Activated naive CD4-positive, alpha-beta T cell treated with anti-CD3 and anti-CD28 coated beads, Interleukin-2, amount 50 U/mL, for 72 hours (primary cell): Measurements from ENCODE around the gene NEK5. TPM values are rescaled to one million over a fixed set of nuclear protein-coding genes. Genes with fewer than 3 reads are reported as not detected.
"Not testable (repeated sequence)": the region's sequence is repeated elsewhere in the genome, so short reads cannot be mapped to it uniquely, and the experiment has no call there.

Experiments used
- ATAC-seq, 2 donors: fragments of 150-1000 bp; cut with Tn5 transposase; 2 replicates each; pipeline ENCODE4 v1.10.0; 2021; ENCODE audit warnings: mild to moderate bottlenecking in 2 of 2, moderate library complexity in 2 of 2
- DNase-seq, 2 donors: peaks; one replicate each; pipeline ENCODE4 v3.0.0; 2021 to 2022; ENCODE audit warnings: low spot score in 2 of 2
- H3K27ac Mint-ChIP-seq, 2 donors: one replicate each; pipeline ENCODE4 v1.8.0; 2022; ENCODE audit warnings: mild to moderate bottlenecking in 2 of 2, mixed read lengths in 2 of 2
- H3K36me3 Mint-ChIP-seq, 2 donors: one replicate each; pipeline ENCODE4 v1.8.0; 2022; ENCODE audit warnings: mixed read lengths in 2 of 2
- H3K9me3 Mint-ChIP-seq, 2 donors: one replicate each; pipeline ENCODE4 v1.8.0; 2022; ENCODE audit warnings: mixed read lengths in 2 of 2
- total RNA-seq, 2 donors: library from RNA; stranded (reverse); gene quantifications; one replicate each; pipeline ENCODE4 v1.2.3, GENCODE V29; 2022

NEK5 gene, protein sequence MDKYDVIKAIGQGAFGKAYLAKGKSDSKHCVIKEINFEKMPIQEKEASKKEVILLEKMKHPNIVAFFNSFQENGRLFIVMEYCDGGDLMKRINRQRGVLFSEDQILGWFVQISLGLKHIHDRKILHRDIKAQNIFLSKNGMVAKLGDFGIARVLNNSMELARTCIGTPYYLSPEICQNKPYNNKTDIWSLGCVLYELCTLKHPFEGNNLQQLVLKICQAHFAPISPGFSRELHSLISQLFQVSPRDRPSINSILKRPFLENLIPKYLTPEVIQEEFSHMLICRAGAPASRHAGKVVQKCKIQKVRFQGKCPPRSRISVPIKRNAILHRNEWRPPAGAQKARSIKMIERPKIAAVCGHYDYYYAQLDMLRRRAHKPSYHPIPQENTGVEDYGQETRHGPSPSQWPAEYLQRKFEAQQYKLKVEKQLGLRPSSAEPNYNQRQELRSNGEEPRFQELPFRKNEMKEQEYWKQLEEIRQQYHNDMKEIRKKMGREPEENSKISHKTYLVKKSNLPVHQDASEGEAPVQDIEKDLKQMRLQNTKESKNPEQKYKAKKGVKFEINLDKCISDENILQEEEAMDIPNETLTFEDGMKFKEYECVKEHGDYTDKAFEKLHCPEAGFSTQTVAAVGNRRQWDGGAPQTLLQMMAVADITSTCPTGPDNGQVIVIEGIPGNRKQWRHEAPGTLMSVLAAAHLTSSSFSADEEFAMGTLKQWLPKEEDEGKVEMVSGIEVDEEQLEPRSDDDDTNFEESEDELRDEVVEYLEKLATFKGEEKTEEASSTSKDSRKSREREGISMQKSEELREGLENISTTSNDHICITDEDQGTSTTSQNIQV
- under 1 TPM in 1 of 2 donors, not detected in 1; 0.14 TPM for total RNA-seq

DNA sequence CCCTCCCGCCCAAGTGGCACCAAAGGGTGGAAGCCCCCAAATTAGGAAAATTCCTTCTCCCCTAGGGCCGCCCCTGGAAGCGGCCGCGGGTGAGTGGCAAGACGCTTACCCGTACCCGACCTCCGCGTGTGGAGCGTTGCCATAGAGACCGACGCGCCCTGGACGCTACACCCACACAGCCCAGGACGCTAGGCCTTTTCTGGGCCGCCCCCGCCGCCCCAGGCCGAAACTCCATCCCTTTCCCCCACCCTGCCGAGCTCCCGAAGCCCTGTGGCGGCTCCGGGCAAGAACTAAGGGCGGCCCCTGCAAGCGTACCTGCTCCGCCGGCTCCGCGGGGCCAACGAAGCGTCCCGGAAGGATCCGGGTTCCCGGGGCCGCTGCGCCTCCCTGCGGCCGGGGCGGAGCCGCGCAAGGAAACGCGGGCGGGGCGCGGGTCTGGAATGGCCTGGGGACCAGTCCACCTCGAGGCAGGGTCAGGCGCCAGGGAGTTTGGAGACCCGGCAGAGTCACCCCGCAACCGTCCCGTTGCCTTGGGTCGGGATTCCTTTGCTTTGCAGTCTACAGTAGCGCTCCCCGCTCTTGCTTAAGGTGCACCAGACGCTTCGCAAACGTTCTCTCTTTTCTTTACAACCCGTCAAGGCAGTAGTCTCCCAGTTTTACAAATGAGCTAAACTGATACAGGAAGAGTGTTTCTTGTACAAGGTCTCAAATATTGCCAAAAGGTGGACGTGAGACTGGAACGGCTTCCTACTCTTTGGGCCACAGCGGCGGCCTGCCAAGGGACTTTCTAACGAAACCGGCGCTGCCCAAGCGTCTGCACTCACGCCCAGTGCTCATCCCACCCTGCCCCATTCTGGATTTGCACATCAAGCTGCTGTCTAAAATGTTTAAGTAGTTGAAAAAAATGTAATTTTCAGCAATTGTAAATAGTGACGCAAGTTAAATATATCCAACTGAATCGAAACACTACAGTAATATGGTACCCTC is at the start of gene NEK5:
NEK5 (minus strand) TSS at position 360 of the 987 bp plus-strand sequence. CDS start 1,591 bp downstream, outside the sequence.
- ATAC-seq (peak; percentile 83 to 85), DNase-seq (peak; percentile 71 to 72)
- Mint-ChIP-seq H3K27ac (peak within 1 kb of the TSS in 1 of 2 donors; percentile 58), H3K9me3 (no peaks in the 10 kb centered on the region), H3K36me3 (no peaks in the 10 kb centered on the region)

DNA sequence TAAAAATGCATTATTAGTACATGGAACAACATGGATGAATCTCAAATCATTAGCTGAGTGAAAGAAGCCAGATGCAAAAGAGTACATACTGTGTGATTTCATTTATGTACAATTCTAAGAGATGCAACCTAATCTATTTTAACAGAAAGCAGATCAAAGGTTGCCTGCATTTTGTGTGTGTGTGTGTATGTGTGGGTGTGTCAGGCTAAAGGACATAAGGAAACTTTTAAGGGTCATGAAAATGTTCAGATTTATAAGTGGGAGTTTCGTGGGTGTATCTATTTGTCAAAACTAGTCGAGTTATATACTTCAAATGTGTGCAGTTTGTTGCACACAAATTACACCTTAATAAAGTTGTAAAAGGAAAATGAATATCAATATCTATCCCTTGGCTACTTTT is 48.4 kb upstream of the NEK5 start:
- Mint-ChIP-seq H3K36me3 (peaks cover 0 to 5% of the 10 kb centered on the region in 2 donors), H3K27ac (peak overlapping the region in 1 of 2 donors; percentile 47), H3K9me3 (no peaks in the 10 kb centered on the region)
- ATAC-seq (no peak), DNase-seq (no peak)

DNA sequence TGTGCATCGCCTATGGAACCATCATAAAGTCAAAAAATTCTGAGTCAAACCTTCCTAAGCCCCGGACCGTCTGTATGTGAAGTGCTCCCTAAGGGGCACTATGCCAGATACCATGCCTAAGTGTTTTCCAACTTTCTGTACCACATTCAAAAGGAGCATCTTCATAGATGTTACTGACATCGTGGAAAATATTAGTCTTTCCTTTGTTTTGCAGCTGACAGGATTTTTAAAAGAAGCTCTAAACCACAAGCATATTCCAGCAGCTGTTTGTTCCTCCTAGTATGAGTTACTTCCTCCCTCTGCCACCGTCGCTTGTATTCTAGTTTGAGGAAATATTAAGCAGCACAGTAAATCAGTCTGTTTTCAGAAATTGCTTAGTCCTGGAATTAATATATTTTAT is 45.1 kb upstream of the NEK5 start:
- H3K9me3 Mint-ChIP-seq, H3K36me3 Mint-ChIP-seq, DNase-seq: not testable (repeated sequence)
- H3K27ac Mint-ChIP-seq = peak overlapping the region; percentile 36 to 40
- peak; percentile 59 to 72 for ATAC-seq

DNA sequence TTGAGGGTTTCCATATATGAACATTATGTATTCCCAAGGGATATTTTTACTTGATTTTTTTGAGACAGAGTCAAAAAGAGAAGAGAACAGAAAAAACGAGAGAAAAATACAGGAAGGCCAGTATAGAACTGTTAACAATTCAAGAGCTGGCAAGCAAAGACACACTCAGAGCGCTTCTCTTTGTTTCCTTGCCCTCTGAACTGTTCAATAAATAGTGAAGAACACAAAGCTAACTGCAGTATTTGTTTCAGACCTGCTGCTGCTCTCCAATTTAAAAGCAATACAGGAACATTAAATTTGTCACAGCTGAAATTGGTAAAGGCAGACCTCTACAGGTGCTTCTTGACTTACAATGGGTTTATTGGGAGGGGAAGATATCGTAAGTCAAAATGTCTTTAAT is 44.5 kb upstream of the NEK5 start:
- H3K36me3 Mint-ChIP-seq = peaks cover 0 to 5% of the 10 kb centered on the region in 2 donors
- H3K27ac Mint-ChIP-seq = peak overlapping the region in 1 of 2 donors; percentile 40
- ATAC-seq (no peak), DNase-seq (no peak)
- no peaks in the 10 kb centered on the region for H3K9me3 Mint-ChIP-seq

DNA sequence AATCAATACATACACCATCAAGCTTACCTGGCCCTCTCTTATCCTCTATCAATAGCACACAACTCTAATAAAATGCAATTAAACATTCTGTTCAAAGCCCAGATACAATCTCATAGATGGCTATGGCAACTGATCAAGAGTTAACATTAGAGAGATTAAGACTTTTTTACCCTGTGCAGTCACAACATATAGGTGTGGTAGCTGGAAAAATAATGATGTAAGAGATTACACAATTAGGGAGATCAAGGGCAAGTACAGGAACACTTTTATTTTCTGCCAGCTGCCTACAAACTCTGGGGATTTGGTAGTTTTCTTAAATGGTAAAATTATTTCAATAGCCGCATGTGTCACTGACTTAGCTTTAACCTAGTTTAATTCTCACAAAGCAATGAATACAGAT is 42.8 kb upstream of the NEK5 start:
- ATAC-seq, H3K27ac Mint-ChIP-seq, H3K9me3 Mint-ChIP-seq, H3K36me3 Mint-ChIP-seq, DNase-seq: not testable (repeated sequence)

DNA sequence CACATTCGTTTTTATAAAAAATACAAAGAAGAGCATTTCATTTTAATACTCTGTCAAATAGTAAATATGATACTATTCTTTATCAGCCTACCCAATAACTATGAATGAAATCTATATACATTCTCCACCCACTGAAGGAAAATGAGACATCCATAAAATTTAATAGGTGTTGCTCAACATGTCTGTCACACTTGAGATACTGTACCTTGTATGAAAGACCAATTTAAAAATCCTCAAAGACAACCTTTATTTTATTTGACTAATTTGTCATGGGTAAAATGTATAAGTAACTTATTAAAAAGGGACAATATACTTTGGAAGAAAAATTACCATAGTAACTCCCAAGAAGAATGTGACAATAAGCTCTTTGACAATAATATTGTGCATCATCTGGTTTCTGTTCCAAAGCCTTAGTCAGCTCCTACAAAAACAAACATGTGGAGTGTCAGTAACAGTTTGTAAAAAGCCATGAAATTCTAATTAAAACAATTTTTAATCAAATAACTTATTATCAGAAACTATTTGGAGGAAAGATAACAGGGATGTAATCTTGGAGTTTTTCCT is 42.0 kb upstream of the NEK5 start:
- H3K27ac Mint-ChIP-seq, H3K36me3 Mint-ChIP-seq, DNase-seq, H3K9me3 Mint-ChIP-seq, ATAC-seq: not testable (repeated sequence)

DNA sequence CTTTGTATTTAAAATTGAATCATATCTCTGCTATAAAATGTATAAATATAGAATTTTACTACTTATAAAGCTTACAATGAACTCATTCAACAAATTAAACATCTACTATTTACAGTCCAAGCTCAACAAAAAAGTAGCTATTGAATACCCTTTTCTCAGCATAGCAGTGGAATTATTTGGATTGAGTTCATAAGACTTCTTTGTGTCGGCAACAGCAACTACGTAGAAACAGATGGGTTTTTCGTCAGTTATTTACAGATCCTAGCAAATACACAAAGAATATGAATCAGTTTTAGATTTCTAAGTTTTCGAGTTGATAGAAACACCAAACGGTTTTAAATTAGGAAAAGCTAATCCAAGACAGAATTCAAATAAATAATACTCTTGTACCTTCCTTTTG is 41.0 kb upstream of the NEK5 start:
- no peaks in the 10 kb centered on the region for H3K9me3 Mint-ChIP-seq
- no peak for DNase-seq
- H3K36me3 Mint-ChIP-seq = no peaks in the 10 kb centered on the region
- H3K27ac Mint-ChIP-seq = no peak overlapping the region
- no peak for ATAC-seq

DNA sequence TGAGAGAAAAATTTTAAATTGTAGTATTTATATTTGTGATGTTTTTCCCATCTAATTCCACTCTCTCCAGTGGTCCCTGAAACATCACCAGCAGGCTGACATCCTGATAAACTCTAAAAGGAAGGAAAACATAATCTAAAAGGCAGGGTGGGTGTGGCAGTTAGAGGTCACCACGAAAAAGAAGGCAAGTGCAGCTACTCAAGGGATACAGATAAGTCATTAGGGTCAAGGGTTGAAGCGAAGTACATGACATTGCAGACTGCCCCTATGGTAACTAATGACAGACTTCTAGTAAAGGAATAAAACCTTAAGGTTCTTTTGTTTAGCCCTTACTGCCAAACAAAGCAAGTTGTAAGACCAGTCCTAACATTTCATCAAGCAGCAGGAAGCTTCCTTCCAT is 36.5 kb upstream of the NEK5 start:
- no peak for DNase-seq
- Mint-ChIP-seq H3K9me3 (no peaks in the 10 kb centered on the region), H3K36me3 (no peaks in the 10 kb centered on the region), H3K27ac (no peak overlapping the region)
- no peak for ATAC-seq

DNA sequence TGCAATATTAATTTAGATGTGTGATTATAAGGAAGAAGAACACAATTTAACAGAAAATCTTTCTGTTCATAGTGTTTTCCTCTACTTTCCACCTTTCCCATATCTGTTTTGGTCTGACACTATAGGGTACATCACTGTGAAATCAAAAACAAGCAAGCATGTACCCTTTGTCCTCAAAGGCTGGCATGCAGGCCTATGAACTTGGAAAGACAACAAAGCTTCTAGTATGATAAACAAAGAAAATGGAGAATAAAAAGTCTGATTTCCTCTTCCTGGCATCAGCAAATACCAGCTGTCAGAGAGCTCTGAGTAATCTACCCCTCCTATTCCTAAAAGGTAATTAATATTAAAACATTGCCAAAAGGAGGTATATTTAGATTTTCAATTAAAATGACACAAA is 36.1 kb upstream of the NEK5 start:
- H3K36me3 Mint-ChIP-seq = peaks cover under 1 to 1% of the 10 kb centered on the region in 2 donors
- no peak for DNase-seq
- no peak for ATAC-seq

DNA sequence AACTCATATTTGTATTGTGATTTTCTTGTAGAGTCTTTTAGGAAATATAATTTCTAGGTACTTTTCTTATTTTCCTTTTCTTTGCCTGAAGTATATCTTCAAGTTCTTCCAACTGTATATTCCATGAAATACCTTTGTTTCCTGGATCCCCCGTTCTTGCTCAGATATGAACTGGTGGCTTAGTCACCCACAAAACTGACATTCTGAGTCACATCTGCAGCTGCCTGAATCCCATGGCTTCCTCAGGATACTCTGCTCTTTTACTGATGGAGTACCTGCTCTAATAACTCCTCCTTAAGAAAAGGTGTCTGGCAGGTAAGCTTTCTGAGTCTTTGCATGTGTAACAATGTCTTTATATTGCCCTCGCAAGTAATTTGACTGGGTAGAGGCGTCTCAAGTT is 35.0 kb upstream of the NEK5 start:
- H3K27ac Mint-ChIP-seq, ATAC-seq, H3K9me3 Mint-ChIP-seq, H3K36me3 Mint-ChIP-seq, DNase-seq: not testable (repeated sequence)

More for the DNA sequence above, 36.1 kb upstream of the NEK5 start:
- Mint-ChIP-seq H3K27ac (no peak overlapping the region), H3K9me3 (no peaks in the 10 kb centered on the region)

DNA sequence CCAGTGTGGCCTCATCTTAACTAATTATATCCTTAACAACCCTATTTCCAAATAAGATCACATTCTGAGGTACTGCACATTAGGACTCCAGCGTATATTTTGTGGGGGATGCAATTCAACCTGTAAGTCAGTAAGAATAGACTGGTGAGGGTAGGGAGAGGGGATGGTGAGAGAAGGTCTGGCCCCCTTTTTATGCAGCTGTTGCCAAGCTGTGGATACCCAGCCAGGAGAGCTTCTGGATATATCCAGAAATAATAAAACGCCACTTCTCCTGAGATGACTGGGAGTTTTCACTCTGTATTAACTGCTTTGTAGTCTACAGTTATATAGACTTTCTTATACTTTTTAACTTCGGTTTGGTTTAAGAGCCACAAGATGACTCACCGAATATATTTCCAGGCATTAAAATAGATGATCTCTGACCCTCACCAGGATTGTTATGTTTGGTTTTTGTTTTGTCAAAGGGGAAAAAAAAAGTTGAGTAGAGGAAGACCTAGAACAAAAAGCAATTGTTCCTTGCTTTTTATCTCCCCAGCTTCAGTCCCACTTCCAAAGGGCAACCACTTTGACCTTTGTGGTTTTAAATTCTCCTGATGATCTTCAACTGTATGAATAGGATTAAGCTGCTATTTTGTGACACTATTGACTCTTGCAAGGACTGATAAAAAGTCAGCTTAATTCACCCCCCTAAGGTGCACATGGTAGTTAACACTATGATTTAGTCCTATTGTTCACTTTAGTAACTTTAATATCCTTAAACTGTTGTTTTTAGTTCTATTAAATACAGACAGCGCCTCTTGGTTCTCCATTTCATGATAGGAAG is 33.6 kb upstream of the NEK5 start:
- Mint-ChIP-seq H3K27ac (no peak overlapping the region), H3K9me3 (no peaks in the 10 kb centered on the region)

DNA sequence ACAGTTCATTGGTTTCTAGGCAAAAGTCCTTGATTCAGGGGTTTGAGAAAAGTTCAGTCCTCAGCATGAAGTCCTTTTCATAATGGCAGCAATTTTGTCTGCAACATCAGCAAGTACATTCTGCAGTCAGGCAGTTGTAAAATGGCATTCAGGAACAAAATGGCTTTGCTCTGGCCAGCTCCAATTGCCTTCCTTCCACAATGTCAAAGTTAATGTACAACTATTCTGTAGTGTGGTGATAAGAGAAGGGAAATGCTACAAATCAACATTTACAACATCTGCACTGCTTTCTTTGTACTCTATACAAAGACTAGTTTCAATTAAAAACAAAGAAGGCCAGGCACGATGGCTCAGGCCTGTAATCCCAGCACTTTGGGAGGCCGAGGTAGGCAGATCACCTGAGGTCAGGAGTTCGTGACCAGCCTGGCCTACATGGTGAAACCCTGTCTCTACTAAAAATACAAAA is 32.3 kb upstream of the NEK5 start:
- DNase-seq = no peak
- Mint-ChIP-seq H3K27ac (no peak overlapping the region), H3K36me3 (peaks cover 6% of the 10 kb centered on the region in 2 donors), H3K9me3 (no peaks in the 10 kb centered on the region)
- no peak for ATAC-seq

More for the DNA sequence above, 33.6 kb upstream of the NEK5 start:
- peaks cover 6% of the 10 kb centered on the region in 2 donors for H3K36me3 Mint-ChIP-seq
- peak in 1 of 2 donors; percentile 21 for ATAC-seq
- DNase-seq = no peak

DNA sequence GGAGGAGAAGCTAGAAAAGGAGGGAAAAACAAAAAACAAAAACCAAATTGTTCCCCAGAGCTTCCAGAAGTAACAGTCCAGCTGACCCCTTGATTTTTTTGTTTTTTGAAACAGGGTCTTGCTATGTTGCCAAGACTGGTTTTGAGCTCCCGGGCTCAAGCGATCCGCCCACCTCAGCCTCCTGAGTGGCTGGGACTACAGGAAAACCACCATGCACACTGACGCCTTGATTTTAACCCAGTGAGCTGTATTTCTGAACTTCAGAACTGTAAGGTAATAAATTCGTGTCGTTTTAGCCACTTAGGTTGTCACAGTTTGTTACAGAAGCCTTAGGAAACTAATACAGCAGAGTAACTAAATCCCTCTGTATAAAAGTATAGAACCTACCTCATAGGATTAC is 31.6 kb upstream of the NEK5 start:
- no peaks in the 10 kb centered on the region for H3K9me3 Mint-ChIP-seq

DNA sequence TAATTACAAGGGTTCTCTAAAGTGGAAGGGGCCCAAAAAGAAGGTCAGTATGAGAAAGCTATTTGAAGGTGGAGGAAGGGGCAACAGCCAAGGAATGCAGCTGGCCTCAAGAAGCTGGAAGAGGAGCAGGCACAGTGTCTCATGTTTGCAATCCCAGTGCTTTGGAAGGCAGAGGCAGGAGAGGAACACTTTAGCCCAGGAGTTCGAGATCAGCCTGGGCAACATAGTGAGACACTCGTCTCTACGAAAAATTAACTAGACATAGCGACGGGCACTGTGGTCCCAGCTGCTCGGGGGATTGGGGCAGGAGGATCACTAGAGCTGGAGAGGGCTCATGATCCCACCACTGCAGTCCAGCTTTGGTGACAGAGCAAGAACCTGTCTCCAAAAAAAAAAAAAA is 31.2 kb upstream of the NEK5 start:
- ATAC-seq = no peak
- peak overlapping the region in 1 of 2 donors; percentile 1 for H3K27ac Mint-ChIP-seq
- DNase-seq = no peak
- H3K36me3 Mint-ChIP-seq = peaks cover 6% of the 10 kb centered on the region in 2 donors
- no peaks in the 10 kb centered on the region for H3K9me3 Mint-ChIP-seq

More for the DNA sequence above, 31.6 kb upstream of the NEK5 start:
- Mint-ChIP-seq H3K27ac (no peak overlapping the region), H3K36me3 (peaks cover 6% of the 10 kb centered on the region in 2 donors)
- no peak for ATAC-seq
- DNase-seq = no peak
